GM10847 (cell line): ENCODE data around the gene SELENOK.

Experiments
- POLR2A ChIP-seq: IDR thresholded peaks from 2 replicates; pipeline ENCODE4 v1.6.1; 2011; ENCODE audit not compliant: insufficient read length; ENCODE audit errors: extremely low read depth

Gene SELENOK

GRCh38 chr3:53856964-53857363 is 34.7 kb downstream of the SELENOK start:
- TF ChIP-seq POLR2A: no peak

GRCh38 chr3:53850895-53851294 is 40.8 kb downstream of the SELENOK start:
- TF ChIP-seq POLR2A: no peak

- no peak for TF ChIP-seq POLR2A
Observed at GRCh38 chr3:53849916-53850315, 41.7 kb downstream of the SELENOK start.

- no peak for TF ChIP-seq POLR2A
Observed at GRCh38 chr3:53846851-53847155, 44.9 kb downstream of the SELENOK start.

GRCh38 chr3:53846134-53846850 is 45.4 kb downstream of the SELENOK start, which contains the start of the genes CHDH and IL17RB:
TSS of gene CHDH (minus strand) at chr3:53846419. CDS start at chr3:53824008, 22,411 bp downstream.
TSS of gene IL17RB (plus strand) at chr3:53846568. CDS start at chr3:53846589, 21 bp downstream.
- TF ChIP-seq POLR2A: peak; percentile 48

- no peak for TF ChIP-seq POLR2A
Observed at GRCh38 chr3:53845881-53846133, 45.9 kb downstream of the SELENOK start.

GRCh38 chr3:53845103-53845880 is 46.4 kb downstream of the SELENOK start:
- no peak for TF ChIP-seq POLR2A

GRCh38 chr3:53844262-53845102 is 47.2 kb downstream of the SELENOK start:
- no peak for TF ChIP-seq POLR2A

GRCh38 chr3:53843195-53844177 is 48.2 kb downstream of the SELENOK start:
- no peak for TF ChIP-seq POLR2A

GRCh38 chr3:53842436-53843194 is 49.0 kb downstream of the SELENOK start:
- no peak for TF ChIP-seq POLR2A

GRCh38 chr3:53841296-53841695 is 50.4 kb downstream of the SELENOK start:
- no peak for TF ChIP-seq POLR2A

- TF ChIP-seq POLR2A: no peak
Observed at GRCh38 chr3:53837331-53837730, 54.3 kb downstream of the SELENOK start.

- TF ChIP-seq POLR2A: no peak
Observed at GRCh38 chr3:53836084-53836872, 55.4 kb downstream of the SELENOK start.
